ENCODE results near the gene CWC22.

Gene CWC22

DNA sequence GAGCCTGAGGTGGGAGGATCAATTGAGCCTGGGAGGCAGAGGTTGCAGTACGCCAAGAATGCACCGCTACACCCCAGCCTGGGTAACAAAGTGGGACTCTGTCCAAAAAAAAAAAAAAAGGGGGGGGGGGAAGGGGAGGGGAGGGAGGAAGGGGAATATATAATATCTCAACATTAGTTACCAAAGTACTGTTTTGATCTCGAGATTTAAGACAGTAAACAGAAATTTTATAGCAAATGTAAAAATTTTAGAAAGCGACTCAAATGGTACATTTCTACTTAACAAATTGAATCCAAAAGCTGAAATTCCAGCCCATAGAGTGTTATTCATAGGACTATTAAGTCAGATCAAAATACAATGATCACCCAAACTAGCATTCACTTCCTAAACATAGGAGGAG is 60.8 kb downstream of the CWC22 start:
- Histone ChIP-seq H3K27me3 (replicated peaks in 2 of 5; ENCODE audit: control insufficient read depth in 4 of 5, insufficient read depth in 5 of 5, low read length in 4 of 5) (no peaks in the 10 kb centered on the region), H3K9me3 (ENCODE audit: control extremely low read depth in 1 of 5, control insufficient read depth in 4 of 5, insufficient read depth in 2 of 5, low read depth in 1 of 5, low read length in 4 of 5) (no peaks in the 10 kb centered on the region), H3K36me3 (ENCODE audit: control insufficient read depth in 4 of 4, insufficient read depth in 4 of 4, low read length in 3 of 4) (peaks cover 11 to 49% (median 30%) of the 10 kb centered on the region in 4 experiments), H3K27ac (ENCODE audit: insufficient read depth in 1 of 2, low read depth in 1 of 2, low read length in 2 of 2, poor library complexity in 1 of 2, severe bottlenecking in 2 of 2) (no peak overlapping the region), H3K4me3 (ENCODE audit: control insufficient read depth in 1 of 7, extremely low read depth in 1 of 7, insufficient read depth in 4 of 7, low read depth in 2 of 7, low read length in 6 of 7) (no peak overlapping the region), H3K4me1 (ENCODE audit: control extremely low read depth in 1 of 4, control insufficient read depth in 4 of 4, insufficient read depth in 4 of 4, low read length in 3 of 4) (no peaks in the 10 kb centered on the region)
- POLR2A ChIA-PET: no interaction called here
- DNase-seq: no peak
- no CpG with 5 or more reads among the region's 4 CpGs for WGBS (ENCODE audit: insufficient coverage)
- CTCF ChIA-PET: no interaction called here

DNA sequence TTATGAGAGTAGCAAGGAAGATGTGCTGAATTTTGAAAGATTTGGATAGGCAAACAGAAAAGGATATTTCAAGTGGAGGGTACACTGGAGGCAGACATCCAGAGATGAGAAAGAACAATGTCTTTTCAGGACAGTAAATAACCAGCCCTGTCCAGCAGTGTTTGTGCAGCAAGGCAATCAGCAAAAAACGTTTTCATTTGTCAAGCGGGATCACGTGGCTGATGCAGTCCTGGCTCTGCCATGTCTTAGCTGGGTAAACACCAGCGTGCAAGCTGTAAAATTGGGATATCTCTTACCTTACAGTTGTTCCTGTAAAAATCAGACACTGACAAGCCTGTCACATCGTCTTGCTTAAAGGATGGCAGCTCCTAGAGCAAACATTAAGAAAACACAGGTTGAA is 67.8 kb downstream of the CWC22 start:
- ChIA-PET CTCF (no interaction called here), POLR2A (no interaction called here)
- peaks cover 0 to 5% (median 1%) of the 10 kb centered on the region in 4 experiments for H3K36me3 ChIP-seq (ENCODE audit: control insufficient read depth in 4 of 4, insufficient read depth in 4 of 4, low read length in 3 of 4)
- WGBS (ENCODE audit: insufficient coverage): 96% methylated on average over 5 of the region's 5 CpGs
- peaks cover 0 to 2% (median 0%) of the 10 kb centered on the region in 5 experiments for H3K9me3 ChIP-seq (ENCODE audit: control extremely low read depth in 1 of 5, control insufficient read depth in 4 of 5, insufficient read depth in 2 of 5, low read depth in 1 of 5, low read length in 4 of 5)
- no peaks in the 10 kb centered on the region for H3K4me1 ChIP-seq (ENCODE audit: control extremely low read depth in 1 of 4, control insufficient read depth in 4 of 4, insufficient read depth in 4 of 4, low read length in 3 of 4)
- no peak overlapping the region for H3K27ac ChIP-seq (ENCODE audit: insufficient read depth in 1 of 2, low read depth in 1 of 2, low read length in 2 of 2, poor library complexity in 1 of 2, severe bottlenecking in 2 of 2)
- no peaks in the 10 kb centered on the region for H3K27me3 ChIP-seq (replicated peaks in 2 of 5; ENCODE audit: control insufficient read depth in 4 of 5, insufficient read depth in 5 of 5, low read length in 4 of 5)
- DNase-seq: no peak
- no peak overlapping the region for H3K4me3 ChIP-seq (ENCODE audit: control insufficient read depth in 1 of 7, extremely low read depth in 1 of 7, insufficient read depth in 4 of 7, low read depth in 2 of 7, low read length in 6 of 7)

DNA sequence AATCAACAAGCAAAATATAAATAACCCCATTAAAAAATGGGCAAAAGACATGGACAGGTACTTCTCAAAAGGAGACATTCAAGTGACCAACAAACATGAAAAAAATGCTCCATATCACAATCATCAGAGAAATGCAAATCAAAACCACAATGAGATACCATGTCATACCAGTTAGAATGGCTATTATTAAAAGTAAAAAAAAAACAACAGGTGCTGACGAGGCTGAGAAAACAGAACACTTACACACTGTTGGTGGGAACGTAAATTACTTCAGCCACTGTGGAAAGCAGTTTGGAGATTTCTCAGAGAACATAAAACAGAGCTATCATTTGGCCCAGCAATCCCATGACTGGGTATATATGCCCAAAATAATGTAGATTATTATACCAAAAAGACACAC is 69.1 kb downstream of the CWC22 start:
- H3K9me3 ChIP-seq (ENCODE audit: control extremely low read depth in 1 of 5, control insufficient read depth in 4 of 5, insufficient read depth in 2 of 5, low read depth in 1 of 5, low read length in 4 of 5): peaks cover 0 to 2% (median 0%) of the 10 kb centered on the region in 5 experiments
- H3K36me3 ChIP-seq (ENCODE audit: control insufficient read depth in 4 of 4, insufficient read depth in 4 of 4, low read length in 3 of 4): peaks cover 0 to 2% (median 0%) of the 10 kb centered on the region in 4 experiments
- H3K27ac ChIP-seq (ENCODE audit: insufficient read depth in 1 of 2, low read depth in 1 of 2, low read length in 2 of 2, poor library complexity in 1 of 2, severe bottlenecking in 2 of 2): no peak overlapping the region
- no peaks in the 10 kb centered on the region for H3K4me1 ChIP-seq (ENCODE audit: control extremely low read depth in 1 of 4, control insufficient read depth in 4 of 4, insufficient read depth in 4 of 4, low read length in 3 of 4)
- no peak for DNase-seq
- POLR2A ChIA-PET: interaction anchor here (0.6 kb wide), 1 partner anchor 29 kb away, joined by 3 read pairs; no protein-coding TSS in a partner anchor
- 100% methylated on average over 2 of the region's 2 CpGs for WGBS (ENCODE audit: insufficient coverage)
- CTCF ChIA-PET: interaction anchor here (0.6 kb wide), 1 partner anchor 160 kb away, joined by 3 read pairs; no protein-coding TSS in a partner anchor
- H3K27me3 ChIP-seq (replicated peaks in 2 of 5; ENCODE audit: control insufficient read depth in 4 of 5, insufficient read depth in 5 of 5, low read length in 4 of 5): no peaks in the 10 kb centered on the region
- no peak overlapping the region for H3K4me3 ChIP-seq (ENCODE audit: control insufficient read depth in 1 of 7, extremely low read depth in 1 of 7, insufficient read depth in 4 of 7, low read depth in 2 of 7, low read length in 6 of 7)

DNA sequence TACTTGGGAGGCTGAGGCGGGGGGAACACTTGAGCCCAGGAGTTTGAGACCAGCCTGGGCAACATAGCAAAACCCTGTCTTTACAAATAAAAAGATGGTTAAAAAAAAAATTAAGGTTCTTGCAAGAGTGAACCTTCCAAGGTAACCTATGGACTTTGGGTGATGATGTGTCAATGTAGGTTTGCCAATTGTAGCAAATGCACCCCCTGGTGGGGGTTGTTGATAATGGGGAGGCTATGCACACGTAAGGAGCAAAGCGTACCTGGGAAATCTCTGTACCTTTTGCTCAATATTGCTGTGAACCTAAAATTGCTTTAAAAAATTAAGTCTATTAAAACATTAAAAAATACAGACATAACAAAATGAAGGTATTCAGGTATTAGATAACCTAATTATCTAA is 70.4 kb downstream of the CWC22 start:
- Histone ChIP-seq H3K9me3 (ENCODE audit: control extremely low read depth in 1 of 5, control insufficient read depth in 4 of 5, insufficient read depth in 2 of 5, low read depth in 1 of 5, low read length in 4 of 5) (peaks cover 0 to 2% (median 0%) of the 10 kb centered on the region in 5 experiments), H3K4me3 (ENCODE audit: control insufficient read depth in 1 of 7, extremely low read depth in 1 of 7, insufficient read depth in 4 of 7, low read depth in 2 of 7, low read length in 6 of 7) (no peak overlapping the region), H3K4me1 (ENCODE audit: control extremely low read depth in 1 of 4, control insufficient read depth in 4 of 4, insufficient read depth in 4 of 4, low read length in 3 of 4) (no peaks in the 10 kb centered on the region), H3K36me3 (ENCODE audit: control insufficient read depth in 4 of 4, insufficient read depth in 4 of 4, low read length in 3 of 4) (peaks cover 0 to 2% (median 0%) of the 10 kb centered on the region in 4 experiments), H3K27me3 (replicated peaks in 2 of 5; ENCODE audit: control insufficient read depth in 4 of 5, insufficient read depth in 5 of 5, low read length in 4 of 5) (no peaks in the 10 kb centered on the region), H3K27ac (ENCODE audit: insufficient read depth in 1 of 2, low read depth in 1 of 2, low read length in 2 of 2, poor library complexity in 1 of 2, severe bottlenecking in 2 of 2) (no peak overlapping the region)
- 100% methylated on average over 1 of the region's 3 CpGs for WGBS (ENCODE audit: insufficient coverage)
- peak; percentile 11 to 30 (median 23) for DNase-seq
- POLR2A ChIA-PET: no interaction called here
- CTCF ChIA-PET: interaction anchor here (1.9 kb wide), 1 partner anchor 13 kb away, joined by 6 read pairs; no protein-coding TSS in a partner anchor

DNA sequence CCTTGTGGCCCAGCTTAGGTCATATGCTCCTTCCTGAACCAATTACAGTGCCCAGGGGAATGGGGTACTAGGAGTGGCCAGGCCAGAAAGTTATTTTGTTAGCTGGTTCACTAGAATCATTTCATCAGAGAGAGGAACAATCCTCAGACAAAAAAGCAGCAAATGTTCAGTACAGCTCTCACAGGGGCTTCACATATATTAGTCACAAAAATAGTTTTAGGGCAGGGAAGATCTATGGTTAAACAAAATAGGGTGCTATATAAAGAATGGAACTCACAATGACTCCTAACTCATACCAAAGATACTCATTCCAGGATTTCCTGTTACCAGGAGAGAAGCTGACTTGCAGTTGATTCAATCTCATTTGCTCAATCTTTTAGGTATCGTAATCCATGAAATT is 71.0 kb downstream of the CWC22 start:
- ChIA-PET POLR2A (no interaction called here), CTCF (interaction anchor here (1.9 kb wide), 1 partner anchor 12 kb away, joined by 6 read pairs; no protein-coding TSS in a partner anchor)
- Histone ChIP-seq H3K27ac (ENCODE audit: insufficient read depth in 1 of 2, low read depth in 1 of 2, low read length in 2 of 2, poor library complexity in 1 of 2, severe bottlenecking in 2 of 2) (no peak overlapping the region), H3K36me3 (ENCODE audit: control insufficient read depth in 4 of 4, insufficient read depth in 4 of 4, low read length in 3 of 4) (peaks cover 0 to 2% (median 0%) of the 10 kb centered on the region in 4 experiments), H3K4me3 (ENCODE audit: control insufficient read depth in 1 of 7, extremely low read depth in 1 of 7, insufficient read depth in 4 of 7, low read depth in 2 of 7, low read length in 6 of 7) (no peak overlapping the region), H3K4me1 (ENCODE audit: control extremely low read depth in 1 of 4, control insufficient read depth in 4 of 4, insufficient read depth in 4 of 4, low read length in 3 of 4) (no peaks in the 10 kb centered on the region), H3K27me3 (replicated peaks in 2 of 5; ENCODE audit: control insufficient read depth in 4 of 5, insufficient read depth in 5 of 5, low read length in 4 of 5) (no peaks in the 10 kb centered on the region), H3K9me3 (ENCODE audit: control extremely low read depth in 1 of 5, control insufficient read depth in 4 of 5, insufficient read depth in 2 of 5, low read depth in 1 of 5, low read length in 4 of 5) (peaks cover 0 to 2% (median 0%) of the 10 kb centered on the region in 5 experiments)
- DNase-seq: no peak
- no CpG with 5 or more reads among the region's 1 CpG for WGBS (ENCODE audit: insufficient coverage)

DNA sequence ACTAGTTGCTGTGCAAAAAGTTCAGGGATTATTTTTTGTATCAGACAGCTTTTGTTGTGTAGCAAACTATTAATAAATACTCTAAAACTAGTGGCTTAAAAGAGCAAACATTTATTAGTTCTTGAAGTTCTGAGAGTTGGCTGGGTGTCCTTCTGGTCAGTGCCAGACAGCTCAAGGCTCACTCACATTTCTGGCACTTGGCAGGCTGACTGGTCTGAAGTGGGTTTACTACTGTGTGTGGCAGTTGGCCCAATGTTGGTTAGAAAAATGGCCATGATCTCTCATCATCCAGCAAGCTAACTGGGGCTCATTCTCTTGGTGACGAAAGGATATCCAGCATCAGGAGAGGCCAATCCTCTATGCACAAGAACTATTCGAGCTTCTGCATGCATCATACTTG is 74.3 kb downstream of the CWC22 start:
- Histone ChIP-seq H3K9me3 (ENCODE audit: control extremely low read depth in 1 of 5, control insufficient read depth in 4 of 5, insufficient read depth in 2 of 5, low read depth in 1 of 5, low read length in 4 of 5) (peaks cover 0 to 8% (median 4%) of the 10 kb centered on the region in 5 experiments), H3K4me1 (ENCODE audit: control extremely low read depth in 1 of 4, control insufficient read depth in 4 of 4, insufficient read depth in 4 of 4, low read length in 3 of 4) (no peaks in the 10 kb centered on the region), H3K27me3 (replicated peaks in 2 of 5; ENCODE audit: control insufficient read depth in 4 of 5, insufficient read depth in 5 of 5, low read length in 4 of 5) (no peaks in the 10 kb centered on the region), H3K4me3 (ENCODE audit: control insufficient read depth in 1 of 7, extremely low read depth in 1 of 7, insufficient read depth in 4 of 7, low read depth in 2 of 7, low read length in 6 of 7) (no peak overlapping the region), H3K27ac (ENCODE audit: insufficient read depth in 1 of 2, low read depth in 1 of 2, low read length in 2 of 2, poor library complexity in 1 of 2, severe bottlenecking in 2 of 2) (no peak overlapping the region), H3K36me3 (ENCODE audit: control insufficient read depth in 4 of 4, insufficient read depth in 4 of 4, low read length in 3 of 4) (peaks cover 0 to 2% (median 0%) of the 10 kb centered on the region in 4 experiments)
- WGBS (ENCODE audit: insufficient coverage): 100% methylated on average over 2 of the region's 2 CpGs
- POLR2A ChIA-PET: interaction anchor here (0.7 kb wide), 1 partner anchor 674 kb away, joined by 3 read pairs; no protein-coding TSS in a partner anchor
- DNase-seq: no peak
- CTCF ChIA-PET: no interaction called here

DNA sequence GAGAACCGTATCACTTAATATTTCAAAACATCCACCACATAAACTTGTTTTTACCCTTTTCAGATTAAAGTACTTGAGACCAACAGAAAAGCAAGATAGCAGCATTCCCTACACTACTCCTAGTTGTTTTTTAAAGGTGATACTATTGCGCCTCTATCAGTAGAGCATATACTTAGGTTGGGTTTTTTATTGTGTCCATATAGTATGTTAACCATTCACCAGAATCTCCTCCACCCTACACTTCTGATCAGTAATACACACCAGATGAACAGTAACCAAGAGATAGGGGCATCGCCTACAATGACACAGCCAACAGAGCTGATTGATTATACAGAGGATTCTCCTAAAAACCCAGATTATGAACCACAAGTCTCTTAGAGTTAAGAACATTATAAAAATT is 75.6 kb downstream of the CWC22 start:
- ChIA-PET CTCF (no interaction called here), POLR2A (no interaction called here)
- WGBS (ENCODE audit: insufficient coverage): no CpG with 5 or more reads among the region's 3 CpGs
- H3K4me3 ChIP-seq (ENCODE audit: control insufficient read depth in 1 of 7, extremely low read depth in 1 of 7, insufficient read depth in 4 of 7, low read depth in 2 of 7, low read length in 6 of 7): no peak overlapping the region
- no peaks in the 10 kb centered on the region for H3K4me1 ChIP-seq (ENCODE audit: control extremely low read depth in 1 of 4, control insufficient read depth in 4 of 4, insufficient read depth in 4 of 4, low read length in 3 of 4)
- H3K27me3 ChIP-seq (replicated peaks in 2 of 5; ENCODE audit: control insufficient read depth in 4 of 5, insufficient read depth in 5 of 5, low read length in 4 of 5): no peaks in the 10 kb centered on the region
- H3K9me3 ChIP-seq (ENCODE audit: control extremely low read depth in 1 of 5, control insufficient read depth in 4 of 5, insufficient read depth in 2 of 5, low read depth in 1 of 5, low read length in 4 of 5): peaks cover 0 to 17% (median 5%) of the 10 kb centered on the region in 5 experiments
- DNase-seq: no peak
- H3K36me3 ChIP-seq (ENCODE audit: control insufficient read depth in 4 of 4, insufficient read depth in 4 of 4, low read length in 3 of 4): peaks cover 0 to 2% (median 0%) of the 10 kb centered on the region in 4 experiments
- H3K27ac ChIP-seq (ENCODE audit: insufficient read depth in 1 of 2, low read depth in 1 of 2, low read length in 2 of 2, poor library complexity in 1 of 2, severe bottlenecking in 2 of 2): no peak overlapping the region

All from common myeloid progenitor, CD34-positive (primary cell).